AG04450 (cell line): ENCODE data around the gene COA3. TPM values are rescaled to one million over a fixed set of nuclear protein-coding genes. Genes with fewer than 3 reads are reported as not detected.

Source experiments
- CTCF ChIA-PET: fragments of 300-600, 350-600 bp; formaldehyde crosslinking; extraction: SDS; loops from one replicate; lab custom pipeline; 2022; ENCODE audit warnings: antibody characterized with exemption, inconsistent platforms; lab: Charles Lee
- POLR2A ChIA-PET: fragments of 350-600 bp; formaldehyde crosslinking; extraction: SDS; loops from one replicate; lab custom pipeline; 2021; ENCODE audit warnings: antibody characterized with exemption, inconsistent platforms; lab: Yijun Ruan, JAX
- DNase-seq: peaks from one replicate; pipeline ENCODE4 v3.0.0-alpha.2; 2011; ENCODE audit warnings: low read depth, low spot score
- H3K27ac ChIP-seq: one replicate; pipeline ENCODE4 v1.5.1; 2012; ENCODE audit warnings: low read depth, low read length, control low read depth
- H3K27me3 ChIP-seq: one replicate; pipeline ENCODE4 v1.6.0; 2012; ENCODE audit warnings: low read length; ENCODE audit not compliant: control insufficient read depth, insufficient read depth
- H3K4me3 ChIP-seq: 2 replicates; pipeline ENCODE4 v1.5.1; 2011; ENCODE audit warnings: mild to moderate bottlenecking, low read depth, low read length, control low read depth
- H3K9me3 ChIP-seq: 2 replicates; pipeline ENCODE4 v1.5.1; 2012; ENCODE audit warnings: low read length; ENCODE audit not compliant: control insufficient read depth, insufficient read depth
- polyA plus RNA-seq: library from polyadenylated mRNA; depleted of rRNA; stranded (reverse); fragments of >200 nt; gene quantifications from 2 replicates; pipeline ENCODE4 v1.2.3, GENCODE V29; 2011
- TF ChIP-seq, protein P1 (sequence below): IDR thresholded peaks from 2 replicates; pipeline ENCODE4 v1.5.1; 2011; ENCODE audit warnings: low read depth, low read length, control low read depth, inconsistent platforms

The COA3 gene
- polyA plus RNA-seq, 1 experiment = 86.7 TPM

DNA sequence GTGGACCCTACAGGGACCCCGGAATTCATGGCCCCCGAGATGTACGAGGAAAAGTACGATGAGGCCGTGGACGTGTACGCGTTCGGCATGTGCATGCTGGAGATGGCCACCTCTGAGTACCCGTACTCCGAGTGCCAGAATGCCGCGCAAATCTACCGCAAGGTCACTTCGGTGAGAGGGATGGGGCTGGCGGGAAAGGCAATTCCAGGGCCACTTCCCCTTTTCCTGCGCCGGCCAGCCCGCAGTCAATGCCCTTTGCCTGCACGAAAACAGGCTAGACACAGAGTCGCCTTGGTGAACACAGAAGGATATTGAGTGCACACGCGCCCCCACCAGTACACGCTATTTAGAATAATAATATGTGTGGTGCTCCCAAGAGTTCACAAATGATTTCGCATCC, 14.1 kb downstream of the COA3 start:
- TF ChIP-seq, protein P1, sequence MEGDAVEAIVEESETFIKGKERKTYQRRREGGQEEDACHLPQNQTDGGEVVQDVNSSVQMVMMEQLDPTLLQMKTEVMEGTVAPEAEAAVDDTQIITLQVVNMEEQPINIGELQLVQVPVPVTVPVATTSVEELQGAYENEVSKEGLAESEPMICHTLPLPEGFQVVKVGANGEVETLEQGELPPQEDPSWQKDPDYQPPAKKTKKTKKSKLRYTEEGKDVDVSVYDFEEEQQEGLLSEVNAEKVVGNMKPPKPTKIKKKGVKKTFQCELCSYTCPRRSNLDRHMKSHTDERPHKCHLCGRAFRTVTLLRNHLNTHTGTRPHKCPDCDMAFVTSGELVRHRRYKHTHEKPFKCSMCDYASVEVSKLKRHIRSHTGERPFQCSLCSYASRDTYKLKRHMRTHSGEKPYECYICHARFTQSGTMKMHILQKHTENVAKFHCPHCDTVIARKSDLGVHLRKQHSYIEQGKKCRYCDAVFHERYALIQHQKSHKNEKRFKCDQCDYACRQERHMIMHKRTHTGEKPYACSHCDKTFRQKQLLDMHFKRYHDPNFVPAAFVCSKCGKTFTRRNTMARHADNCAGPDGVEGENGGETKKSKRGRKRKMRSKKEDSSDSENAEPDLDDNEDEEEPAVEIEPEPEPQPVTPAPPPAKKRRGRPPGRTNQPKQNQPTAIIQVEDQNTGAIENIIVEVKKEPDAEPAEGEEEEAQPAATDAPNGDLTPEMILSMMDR = no peak
- Histone ChIP-seq H3K27ac (no peak overlapping the region), H3K9me3 (peaks cover 5% of the 10 kb centered on the region; the same call in 1 of the 2 replicates), H3K27me3 (no peaks in the 10 kb centered on the region), H3K4me3 (no peak overlapping the region)
- ChIA-PET CTCF (interaction anchor here (1.7 kb wide), 1 partner anchor 21 kb away, joined by 6 read pairs; no protein-coding TSS in a partner anchor), POLR2A (interaction anchor here (0.6 kb wide), 1 partner anchor 10 kb away, joined by 5 read pairs; no protein-coding TSS in a partner anchor)
- no peak for DNase-seq

DNA sequence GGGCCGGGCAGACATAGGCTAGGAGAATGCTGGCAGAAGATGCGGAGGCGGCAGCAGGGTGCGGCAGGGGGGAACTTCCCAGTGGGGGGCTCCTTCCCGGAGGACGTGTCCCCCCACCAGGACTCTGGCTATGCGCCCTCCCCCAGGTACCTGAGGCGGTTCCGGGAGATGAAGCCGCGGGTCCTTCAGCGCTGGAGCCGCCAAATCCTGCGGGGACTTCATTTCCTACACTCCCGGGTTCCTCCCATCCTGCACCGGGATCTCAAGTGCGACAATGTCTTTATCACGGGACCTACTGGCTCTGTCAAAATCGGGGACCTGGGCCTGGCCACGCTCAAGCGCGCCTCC, 14.7 kb downstream of the COA3 start:
- peak overlapping the region; percentile 52 for H3K27ac ChIP-seq
- H3K4me3 ChIP-seq = peak overlapping the region; percentile 5; the same call in 1 of the 2 replicates
- CTCF ChIA-PET = interaction anchor here (1.7 kb wide), 1 partner anchor 20 kb away, joined by 6 read pairs; no protein-coding TSS in a partner anchor
- POLR2A ChIA-PET = interaction anchor here (0.5 to 1.7 kb wide), 3 partner anchors 10 to 202 kb away, joined by 3 to 7 read pairs (median 7); partner anchors contain the start of gene VPS25
- DNase-seq = no peak
- H3K27me3 ChIP-seq = no peaks in the 10 kb centered on the region
- H3K9me3 ChIP-seq = peaks cover 5% of the 10 kb centered on the region; the same call in 1 of the 2 replicates
- TF ChIP-seq, protein P1 = no peak

DNA sequence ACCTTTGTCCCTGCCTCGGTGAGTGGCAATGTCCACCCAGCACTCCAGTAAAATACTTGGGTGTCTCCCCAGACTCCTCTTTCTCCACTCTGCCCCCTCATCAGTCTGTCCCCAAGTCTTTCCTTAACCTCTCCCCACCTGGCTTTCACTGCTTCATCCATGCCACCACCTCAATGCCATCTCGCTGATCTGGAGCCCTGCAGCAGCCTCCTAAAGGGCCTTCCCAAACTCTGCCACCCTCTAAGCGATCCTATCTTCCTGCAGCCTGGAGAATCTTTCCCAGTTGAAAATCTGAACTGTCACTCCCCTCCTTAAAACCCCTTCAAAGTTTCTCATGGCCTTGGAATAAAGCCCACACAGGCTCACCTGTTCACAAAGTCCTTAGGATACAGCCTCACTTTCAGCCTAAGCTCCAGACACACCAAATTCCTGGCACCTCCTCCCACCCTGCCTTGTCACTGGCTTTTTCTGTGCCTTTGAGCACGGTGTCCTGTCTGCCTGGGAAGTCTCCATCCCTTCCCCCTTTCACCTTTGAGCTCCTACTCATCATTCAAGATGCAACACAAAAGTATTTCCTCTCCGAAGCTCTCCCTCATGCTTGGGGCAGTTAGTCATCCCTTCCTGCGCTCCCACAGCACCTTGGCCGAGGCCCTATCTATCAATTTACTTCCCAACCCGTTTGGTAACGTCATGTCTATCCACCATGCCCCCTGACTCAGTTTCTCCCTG, 15.3 kb downstream of the COA3 start:
- CTCF ChIA-PET = interaction anchor here (1.3 to 1.7 kb wide), 3 partner anchors 19 to 205 kb away, joined by 3 to 6 read pairs (median 5); partner anchors contain the start of gene PSMC3IP
- Histone ChIP-seq H3K9me3 (peaks cover 5% of the 10 kb centered on the region; the same call in 1 of the 2 replicates), H3K27me3 (no peaks in the 10 kb centered on the region), H3K27ac (peak overlapping the region; percentile 52), H3K4me3 (peak overlapping the region; percentile 68)
- DNase-seq = peak; percentile 41
- TF ChIP-seq, protein P1 = no peak
- POLR2A ChIA-PET = interaction anchor here (0.5 to 1.7 kb wide), 4 partner anchors 9 to 202 kb away, joined by 3 to 7 read pairs (median 6); partner anchors contain the start of gene VPS25

DNA sequence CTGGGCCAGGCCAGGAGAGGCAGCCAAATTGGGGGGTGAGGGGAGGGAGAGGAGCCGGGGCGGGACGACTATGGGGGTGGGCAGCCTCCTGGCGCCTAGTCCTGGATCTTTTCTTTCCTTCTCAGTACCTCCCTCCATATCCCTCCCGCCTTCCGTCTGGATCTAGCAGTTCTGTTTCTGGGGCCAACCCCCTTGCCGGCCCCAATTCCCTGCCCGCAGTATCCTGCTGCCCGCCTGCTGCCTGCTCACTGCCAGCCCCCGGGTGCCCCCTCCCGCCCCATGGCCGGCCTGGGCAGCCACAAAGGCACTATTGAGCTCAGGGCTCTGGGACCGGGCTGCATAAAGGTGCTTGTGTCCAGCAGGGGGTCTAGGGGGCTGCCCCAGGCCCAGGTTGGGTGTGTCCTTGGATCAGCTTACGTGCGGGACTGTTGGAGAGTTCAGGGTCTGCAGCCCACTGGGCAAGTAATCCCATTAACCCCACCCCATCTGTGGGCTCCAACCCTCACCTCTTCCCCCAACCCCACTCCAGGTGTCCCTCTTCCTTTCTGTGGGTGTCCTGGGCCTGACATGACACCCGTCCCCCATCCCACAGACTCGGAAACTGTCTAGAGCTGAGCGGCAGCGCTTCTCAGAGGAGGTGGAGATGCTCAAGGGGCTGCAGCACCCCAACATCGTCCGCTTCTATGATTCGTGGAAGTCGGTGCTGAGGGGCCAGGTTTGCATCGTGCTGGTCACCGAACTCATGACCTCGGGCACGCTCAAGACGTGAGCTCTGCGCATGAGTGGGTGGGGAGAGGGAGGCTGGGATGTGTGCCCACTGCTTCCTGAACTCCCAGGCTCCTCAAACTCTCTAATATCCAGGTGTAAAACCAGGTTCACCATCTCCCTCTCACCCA, 16.1 kb downstream of the COA3 start:
- TF ChIP-seq, protein P1 = no peak
- no peaks in the 10 kb centered on the region for H3K27me3 ChIP-seq
- peak overlapping the region; percentile 68 for H3K4me3 ChIP-seq
- POLR2A ChIA-PET = interaction anchor here (0.5 to 1.7 kb wide), 5 partner anchors 9 to 43 kb away, joined by 3 to 7 read pairs (median 4); partner anchors contain the start of genes COA3 and VPS25
- DNase-seq = no peak
- H3K9me3 ChIP-seq = peaks cover 5% of the 10 kb centered on the region; the same call in 1 of the 2 replicates
- peak overlapping the region; percentile 31 for H3K27ac ChIP-seq
- CTCF ChIA-PET = interaction anchor here (1.3 to 1.4 kb wide), 2 partner anchors 19 to 204 kb away, joined by 3 to 5 read pairs; partner anchors contain the start of gene PSMC3IP
